A673 (cell line): Measurements from ENCODE around the gene PFDN4. TPM values are rescaled to one million over a fixed set of nuclear protein-coding genes. Genes with fewer than 3 reads are reported as not detected.
A peak's percentile ranks its signal among the peaks of the same experiment; 100 is the strongest.

Source experiments
- BruUV-seq: library from RNA; stranded (reverse); fragments of 400-500 nt; replicated peaks from 2 replicates; lab custom pipeline; 2021; lab: Mats Ljungman, UMichigan
- CTCF ChIA-PET: fragments of 300-600 bp; sonication (Branson Sonifier 250); formaldehyde crosslinking; loops from one replicate; lab custom pipeline; 2022; ENCODE audit warnings: antibody characterized with exemption; lab: Charles Lee
- POLR2A ChIA-PET: fragments of 300-600 bp; sonication (Branson Sonifier 250); formaldehyde crosslinking; loops from one replicate; lab custom pipeline; 2022; ENCODE audit warnings: antibody characterized with exemption; ENCODE audit not compliant: low non-redundant PET; lab: Charles Lee
- DNase-seq: peaks from one replicate; pipeline ENCODE4 v3.0.0-alpha.2; 2015; ENCODE audit warnings: low spot score
- H3K27ac ChIP-seq: fragments of 200-600 bp; sonication (generic); 2 replicates; pipeline ENCODE4 v1.5.1; 2016; ENCODE audit warnings: mixed run types, low read depth, mild to moderate bottlenecking, mixed read lengths, antibody characterized with exemption, low read length; ENCODE audit not compliant: poor library complexity, severe bottlenecking
- H3K27me3 ChIP-seq: fragments of 200-600 bp; sonication (generic); replicated peaks from 2 replicates; pipeline ENCODE4 v1.6.1; 2017; ENCODE audit warnings: mixed run types, low read depth, mild to moderate bottlenecking, mixed read lengths, antibody characterized with exemption, low read length; ENCODE audit not compliant: insufficient read depth, poor library complexity
- H3K36me3 ChIP-seq: fragments of 200-600 bp; sonication (generic); 2 replicates; pipeline ENCODE4 v1.6.1; 2016; ENCODE audit warnings: mixed run types, mild to moderate bottlenecking, mixed read lengths, antibody characterized with exemption, low read length; ENCODE audit not compliant: insufficient read depth, poor library complexity, severe bottlenecking
- H3K4me1 ChIP-seq: fragments of 200-600 bp; sonication (generic); 2 replicates; pipeline ENCODE4 v1.6.1; 2017; ENCODE audit warnings: mixed run types, mild to moderate bottlenecking, mixed read lengths, antibody characterized with exemption, low read length; ENCODE audit not compliant: insufficient read depth, poor library complexity, severe bottlenecking
- H3K4me3 ChIP-seq: fragments of 200-600 bp; sonication (generic); 2 replicates; pipeline ENCODE4 v1.5.1; 2016; ENCODE audit warnings: low read depth, mixed run types, mild to moderate bottlenecking, mixed read lengths, low read length; ENCODE audit not compliant: poor library complexity, severe bottlenecking
- H3K9me3 ChIP-seq: fragments of 200-600 bp; sonication (generic); 2 replicates; pipeline ENCODE4 v1.6.1; 2016; ENCODE audit warnings: mixed run types, low read depth, mild to moderate bottlenecking, mixed read lengths, antibody characterized with exemption, low read length; ENCODE audit not compliant: poor library complexity, severe bottlenecking
- CTCF ChIP-seq: fragments of 300-800, 200-600 bp; sonication (generic); conservative IDR thresholded peaks from 2 replicates; pipeline ENCODE4 v1.5.1; 2017; ENCODE audit warnings: low read depth, mild to moderate bottlenecking, antibody characterized with exemption, low read length, moderate library complexity, mixed read lengths
- EZH2 ChIP-seq: fragments of 200-600 bp; sonication (generic); IDR thresholded peaks from 2 replicates; pipeline ENCODE4 v1.6.1; 2017; ENCODE audit warnings: borderline replicate concordance, low read depth, mild to moderate bottlenecking, mixed read lengths, antibody characterized with exemption, low read length; ENCODE audit not compliant: poor library complexity, severe bottlenecking
- intact Hi-C: fragments of 100-400 bp; cut with micrococcal nuclease; formaldehyde crosslinking; loops from one replicate; pipeline ENCODE4 v1.10.0; 2022; ENCODE audit not compliant: unreplicated experiment
- total RNA-seq: library from RNA; stranded (reverse); gene quantifications from 2 replicates; pipeline ENCODE4 v1.2.3, GENCODE V29; 2021

PFDN4 gene
- total RNA-seq, 1 experiment from 2014 or later, result 76.0 TPM

- Histone ChIP-seq H3K4me1 (no peaks in the 10 kb centered on the region), H3K27ac (no peak overlapping the region), H3K36me3 (no peaks in the 10 kb centered on the region), H3K9me3 (no peaks in the 10 kb centered on the region), H3K4me3 (no peak overlapping the region), H3K27me3 (no peaks in the 10 kb centered on the region)
- TF ChIP-seq CTCF (no peak), EZH2 (no peak)
- ChIA-PET POLR2A (interaction anchor here (0.6 kb wide), 1 partner anchor 295 kb away, joined by 3 read pairs; no protein-coding TSS in a partner anchor), CTCF (no interaction called here)
- no TSS peak for BruUV-seq
- peak; percentile 22 for DNase-seq
- intact Hi-C loops, result no loop called here
These were observed 42.8 kb downstream of the PFDN4 start for GRCh38 chr20:54250691-54251090.

GRCh38 chr20:54251096-54251495, 43.2 kb downstream of the PFDN4 start:
- no peaks in the 10 kb centered on the region for H3K27me3 ChIP-seq
- TF ChIP-seq CTCF (no peak), EZH2 (no peak)
- no peaks in the 10 kb centered on the region for H3K4me1 ChIP-seq
- POLR2A ChIA-PET, result no interaction called here
- CTCF ChIA-PET, result no interaction called here
- H3K4me3 ChIP-seq, result no peak overlapping the region
- no peak overlapping the region for H3K27ac ChIP-seq
- peak; percentile 14 for DNase-seq
- H3K9me3 ChIP-seq, result no peaks in the 10 kb centered on the region
- no peaks in the 10 kb centered on the region for H3K36me3 ChIP-seq
- BruUV-seq, result no TSS peak
- intact Hi-C loops, result no loop called here

GRCh38 chr20:54254596-54254995, 46.7 kb downstream of the PFDN4 start:
- ChIA-PET POLR2A (no interaction called here), CTCF (no interaction called here)
- Histone ChIP-seq H3K36me3 (no peaks in the 10 kb centered on the region), H3K27me3 (no peaks in the 10 kb centered on the region), H3K27ac (no peak overlapping the region), H3K4me3 (no peak overlapping the region), H3K9me3 (no peaks in the 10 kb centered on the region), H3K4me1 (no peaks in the 10 kb centered on the region)
- no peak for TF ChIP-seq EZH2
- no peak for TF ChIP-seq CTCF
- intact Hi-C loops, result no loop called here
- no TSS peak for BruUV-seq
- DNase-seq, result no peak
